ENCODE measurements around the gene HPSE.

GRCh38 chr4:83316459-83317165 is 18.0 kb downstream of the HPSE start:
- TF ChIP-seq POLR2A (IDR thresholded peaks at IDR 0.05; ENCODE audit: low read depth) (no peak), CTCF (IDR thresholded peaks at IDR 0.05) (no peak), EP300 (IDR thresholded peaks at IDR 0.05) (no peak)
